Suppressor macrophage treated with lipopolysaccharide for 4 hours (primary cell): ENCODE data around the gene SRSF1.

Source experiments
- DNase-seq: peaks from one replicate; pipeline ENCODE4 v3.0.0-alpha.2; 2020

Gene SRSF1

GRCh38 chr17:58010067-58010799 is 3.2 kb upstream of the SRSF1 start:
- DNase-seq, result no peak

- DNase-seq, result no peak
These were observed 998 bp upstream of the SRSF1 start for GRCh38 chr17:58007781-58008706.

GRCh38 chr17:58006560-58006923 is 504 bp downstream of the SRSF1 start:
- DNase-seq, result peak; percentile 76

- no peak for DNase-seq
These were observed 1.1 kb downstream of the SRSF1 start for GRCh38 chr17:58005728-58006559.

- no peak for DNase-seq
These were observed 1.9 kb downstream of the SRSF1 start for GRCh38 chr17:58005031-58005727.

- no peak for DNase-seq
These were observed 3.0 kb downstream of the SRSF1 start for GRCh38 chr17:58004060-58004459.

GRCh38 chr17:58002973-58003372 is 4.1 kb downstream of the SRSF1 start:
- DNase-seq, result no peak

GRCh38 chr17:58002154-58002948 is 4.7 kb downstream of the SRSF1 start:
- no peak for DNase-seq

- DNase-seq, result no peak
These were observed 5.5 kb downstream of the SRSF1 start for GRCh38 chr17:58001461-58002124.

- peak; percentile 85 for DNase-seq
These were observed 7.5 kb downstream of the SRSF1 start for GRCh38 chr17:57999496-58000017.

GRCh38 chr17:57999010-57999495 is 8.0 kb downstream of the SRSF1 start:
- DNase-seq, result no peak

GRCh38 chr17:57997085-57997809 is 9.8 kb downstream of the SRSF1 start:
- DNase-seq, result no peak

GRCh38 chr17:57995076-57995956 is 11.7 kb downstream of the SRSF1 start:
- peak; percentile 77 for DNase-seq

GRCh38 chr17:57994436-57994835 is 12.6 kb downstream of the SRSF1 start:
- no peak for DNase-seq

GRCh38 chr17:57993471-57994365 is 13.3 kb downstream of the SRSF1 start:
- peak; percentile 42 for DNase-seq

GRCh38 chr17:57991537-57991936 is 15.5 kb downstream of the SRSF1 start:
- no peak for DNase-seq

- no peak for DNase-seq
These were observed 17.0 kb downstream of the SRSF1 start for GRCh38 chr17:57990037-57990436.
